GM12891 (cell line): ENCODE measurements around the gene TGFA.

Experiments
- POLR2A ChIP-seq: IDR thresholded peaks from 2 replicates; pipeline ENCODE4 v1.6.1; 2011; ENCODE audit warnings: low read depth, low read length, control low read depth
- POLR2AphosphoS5 ChIP-seq: IDR thresholded peaks from 2 replicates; pipeline ENCODE4 v1.6.1; 2011; ENCODE audit warnings: low read depth, low read length, control low read depth
- SPI1 ChIP-seq: IDR thresholded peaks from 2 replicates; pipeline ENCODE4 v1.6.1; 2011; ENCODE audit warnings: low read depth, low read length, control low read depth
- TAF1 ChIP-seq: IDR thresholded peaks from 2 replicates; pipeline ENCODE4 v1.6.1; 2011; ENCODE audit warnings: low read depth, low read length, control low read depth

- no peak for TF ChIP-seq POLR2AphosphoS5
- no peak for TF ChIP-seq POLR2A
- TF ChIP-seq TAF1, result no peak
- no peak for TF ChIP-seq SPI1
Observed at GRCh38 chr2:70505613-70506391, 47.8 kb downstream of the TGFA start.
